ENCODE data around the gene HSPBAP1. TPM values are rescaled to one million over a fixed set of nuclear protein-coding genes. Genes with fewer than 3 reads are reported as not detected.

The HSPBAP1 gene
- total RNA-seq, 6 donors from 2014 or later = 6.8 to 36.4 (median 13.9) TPM

DNA sequence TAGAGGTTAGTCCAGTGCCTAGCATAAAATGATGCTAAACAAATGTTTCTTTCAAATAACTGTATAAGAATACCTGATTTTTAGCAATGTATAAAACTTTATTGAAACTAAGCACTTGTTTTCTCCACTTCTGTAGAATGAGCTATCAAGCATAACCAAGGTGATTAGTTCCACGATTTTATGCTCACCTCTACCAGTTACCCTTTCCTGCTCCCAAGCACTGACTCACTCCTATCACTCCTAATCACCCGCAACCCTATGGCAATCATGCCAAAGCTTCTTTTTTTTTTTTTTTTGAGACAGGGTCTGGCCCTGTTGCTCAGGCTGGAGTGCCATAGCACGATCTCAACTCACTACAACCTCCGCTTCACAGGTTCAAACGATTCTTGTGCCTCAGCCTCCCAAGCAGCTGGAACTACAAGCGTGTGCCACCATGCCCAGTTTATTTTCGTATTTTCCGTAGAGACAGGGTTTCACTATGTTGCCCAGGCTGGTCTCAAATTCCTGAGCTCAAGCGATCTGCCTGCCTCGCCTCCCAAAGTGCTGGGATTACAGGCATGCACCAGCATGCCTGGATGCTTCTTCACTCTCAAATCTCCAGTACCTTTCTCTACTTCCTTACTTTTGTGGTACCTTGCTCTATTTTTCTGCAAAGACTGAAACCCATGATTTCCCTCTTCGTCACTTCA is 3.9 kb downstream of the HSPBAP1 start:
- H3K4me3 ChIP-seq = no peak overlapping the region
- no peaks in the 10 kb centered on the region for H3K9me3 ChIP-seq
- peaks cover 0 to 10% (median 9%) of the 10 kb centered on the region in 4 donors for H3K4me1 ChIP-seq
- TF ChIP-seq POLR2AphosphoS5 (IDR thresholded peaks at IDR 0.05) = no peak
- TF ChIP-seq, protein P1, sequence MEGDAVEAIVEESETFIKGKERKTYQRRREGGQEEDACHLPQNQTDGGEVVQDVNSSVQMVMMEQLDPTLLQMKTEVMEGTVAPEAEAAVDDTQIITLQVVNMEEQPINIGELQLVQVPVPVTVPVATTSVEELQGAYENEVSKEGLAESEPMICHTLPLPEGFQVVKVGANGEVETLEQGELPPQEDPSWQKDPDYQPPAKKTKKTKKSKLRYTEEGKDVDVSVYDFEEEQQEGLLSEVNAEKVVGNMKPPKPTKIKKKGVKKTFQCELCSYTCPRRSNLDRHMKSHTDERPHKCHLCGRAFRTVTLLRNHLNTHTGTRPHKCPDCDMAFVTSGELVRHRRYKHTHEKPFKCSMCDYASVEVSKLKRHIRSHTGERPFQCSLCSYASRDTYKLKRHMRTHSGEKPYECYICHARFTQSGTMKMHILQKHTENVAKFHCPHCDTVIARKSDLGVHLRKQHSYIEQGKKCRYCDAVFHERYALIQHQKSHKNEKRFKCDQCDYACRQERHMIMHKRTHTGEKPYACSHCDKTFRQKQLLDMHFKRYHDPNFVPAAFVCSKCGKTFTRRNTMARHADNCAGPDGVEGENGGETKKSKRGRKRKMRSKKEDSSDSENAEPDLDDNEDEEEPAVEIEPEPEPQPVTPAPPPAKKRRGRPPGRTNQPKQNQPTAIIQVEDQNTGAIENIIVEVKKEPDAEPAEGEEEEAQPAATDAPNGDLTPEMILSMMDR (IDR thresholded peaks at IDR 0.05) = no peak
- TF ChIP-seq EP300 (IDR thresholded peaks at IDR 0.05) = no peak
- TF ChIP-seq POLR2A (IDR thresholded peaks at IDR 0.05) = no peak
- peaks cover 0 to 4% (median 0%) of the 10 kb centered on the region in 4 donors for H3K36me3 ChIP-seq
- ATAC-seq (ENCODE audit: low FRiP score in 2 of 2) = no peak
- DNase-seq = no peak
- no peaks in the 10 kb centered on the region for H3K27me3 ChIP-seq
- no peak overlapping the region for H3K27ac ChIP-seq
- WGBS, 2 donors = 87 to 90% methylated on average over 11 of the region's 11 CpGs

DNA sequence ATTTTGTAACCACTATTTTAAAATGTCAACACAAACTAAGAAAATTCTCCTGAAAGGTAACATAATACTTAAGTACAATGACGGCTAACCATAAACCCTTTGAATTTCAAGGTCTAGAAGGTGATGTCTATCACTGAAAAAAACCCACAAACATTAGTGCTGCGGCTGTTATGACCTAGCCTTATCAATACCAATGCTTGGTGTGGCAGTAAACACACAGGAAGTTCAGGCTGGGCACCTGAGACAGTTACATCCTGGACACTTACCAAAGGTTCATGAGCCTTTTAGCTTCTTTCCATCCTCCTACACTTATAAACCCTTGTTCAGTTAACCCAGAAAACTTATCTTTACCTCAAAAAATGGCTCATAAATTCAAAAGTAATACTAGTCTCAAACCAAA is 5.8 kb downstream of the HSPBAP1 start:
- Histone ChIP-seq H3K4me3 (no peak overlapping the region), H3K9me3 (no peaks in the 10 kb centered on the region), H3K4me1 (peaks cover 0 to 7% (median 3%) of the 10 kb centered on the region in 4 donors), H3K36me3 (peaks cover 0 to 4% (median 0%) of the 10 kb centered on the region in 4 donors), H3K27me3 (no peaks in the 10 kb centered on the region), H3K27ac (no peak overlapping the region)
- no peak for ATAC-seq (ENCODE audit: low FRiP score in 2 of 2)
- TF ChIP-seq POLR2A (IDR thresholded peaks at IDR 0.05) (no peak), POLR2AphosphoS5 (IDR thresholded peaks at IDR 0.05) (no peak), EP300 (IDR thresholded peaks at IDR 0.05) (no peak)
- TF ChIP-seq, protein P1 (IDR thresholded peaks at IDR 0.05) = no peak
- no peak for DNase-seq
- 74 to 82% methylated on average over 2 of the region's 2 CpGs for WGBS, 2 donors

DNA sequence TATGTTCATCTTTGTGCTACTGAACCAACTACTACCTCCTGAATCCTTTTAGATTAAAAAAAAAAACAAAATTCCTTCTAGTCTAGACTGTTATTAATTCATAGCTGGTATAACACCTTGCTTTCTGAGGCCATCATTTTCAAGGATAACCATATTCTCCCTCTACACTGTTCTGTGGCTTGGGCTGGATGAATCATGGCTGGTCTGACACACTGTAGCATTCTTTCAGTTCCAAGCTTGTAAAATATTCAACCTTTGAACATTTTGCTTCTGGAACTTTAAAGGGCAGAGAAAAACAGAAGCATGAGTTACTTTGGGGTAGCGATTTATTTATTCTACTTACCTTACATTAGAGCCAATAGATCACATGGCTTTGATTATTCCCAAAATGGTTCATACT is 7.6 kb downstream of the HSPBAP1 start:
- no peaks in the 10 kb centered on the region for H3K9me3 ChIP-seq
- no peak for TF ChIP-seq EP300 (IDR thresholded peaks at IDR 0.05)
- TF ChIP-seq, protein P1 (IDR thresholded peaks at IDR 0.05) = no peak
- TF ChIP-seq POLR2AphosphoS5 (IDR thresholded peaks at IDR 0.05) = no peak
- no peak for TF ChIP-seq POLR2A (IDR thresholded peaks at IDR 0.05)
- 90 to 93% methylated on average over 1 of the region's 1 CpG for WGBS, 2 donors
- H3K27me3 ChIP-seq = no peaks in the 10 kb centered on the region
- DNase-seq = no peak
- no peaks in the 10 kb centered on the region for H3K4me1 ChIP-seq
- no peak for ATAC-seq (ENCODE audit: low FRiP score in 2 of 2)
- H3K27ac ChIP-seq = no peak overlapping the region
- no peak overlapping the region for H3K4me3 ChIP-seq
- H3K36me3 ChIP-seq = peaks cover 0 to 4% (median 0%) of the 10 kb centered on the region in 4 donors

DNA sequence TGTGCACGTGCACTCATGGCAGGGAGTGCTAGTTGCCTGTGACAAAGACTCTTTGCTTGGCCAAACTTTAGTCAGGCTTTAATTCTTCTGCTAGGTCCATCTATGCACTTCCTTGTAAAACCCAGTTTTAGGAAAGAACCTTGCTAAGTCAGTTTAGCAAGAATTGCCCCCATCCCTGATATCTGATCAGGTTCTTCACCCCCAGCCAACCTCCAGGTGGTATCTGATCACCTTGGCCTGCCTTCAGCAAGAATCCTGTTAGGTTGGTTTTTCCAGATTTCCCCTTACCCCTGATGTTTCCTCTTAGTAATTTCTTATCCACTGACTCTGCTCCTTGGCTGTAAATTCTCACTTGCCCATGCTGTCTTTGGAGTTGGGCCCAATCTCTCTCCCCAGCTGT is 8.4 kb downstream of the HSPBAP1 start:
- ATAC-seq (ENCODE audit: low FRiP score in 2 of 2) (no peak), DNase-seq (no peak)
- Histone ChIP-seq H3K4me3 (no peak overlapping the region), H3K27ac (no peak overlapping the region), H3K4me1 (no peaks in the 10 kb centered on the region), H3K36me3 (peaks cover 0 to 4% (median 0%) of the 10 kb centered on the region in 4 donors), H3K27me3 (no peaks in the 10 kb centered on the region), H3K9me3 (no peaks in the 10 kb centered on the region)
- 82 to 83% methylated on average over 1 of the region's 1 CpG for WGBS, 2 donors
- TF ChIP-seq, protein P1 (IDR thresholded peaks at IDR 0.05) = no peak
- TF ChIP-seq POLR2AphosphoS5 (IDR thresholded peaks at IDR 0.05) (no peak), POLR2A (IDR thresholded peaks at IDR 0.05) (no peak), EP300 (IDR thresholded peaks at IDR 0.05) (no peak)

DNA sequence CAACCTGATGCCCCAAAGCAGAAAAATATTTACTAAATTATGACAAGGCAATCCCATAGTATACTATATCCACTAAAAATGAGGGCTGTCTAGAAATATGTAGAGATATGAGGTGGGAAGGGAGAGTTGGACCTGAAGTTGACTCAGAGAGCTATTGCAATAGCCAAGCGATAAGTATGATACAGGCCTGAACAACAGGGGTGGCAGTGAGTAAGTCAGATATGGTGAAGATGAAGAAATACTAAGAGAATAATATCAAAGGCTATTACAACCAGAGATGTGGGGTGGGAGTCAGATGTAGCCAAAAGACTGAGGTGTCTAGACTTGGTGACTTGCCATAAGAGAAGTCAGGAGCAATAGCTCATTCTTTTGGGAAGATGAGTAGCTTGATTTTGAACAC is 9.2 kb downstream of the HSPBAP1 start:
- TF ChIP-seq POLR2A (IDR thresholded peaks at IDR 0.05) (no peak), POLR2AphosphoS5 (IDR thresholded peaks at IDR 0.05) (no peak), EP300 (IDR thresholded peaks at IDR 0.05) (no peak)
- TF ChIP-seq, protein P1 (IDR thresholded peaks at IDR 0.05) = no peak
- Histone ChIP-seq H3K4me1 (no peaks in the 10 kb centered on the region), H3K27me3 (no peaks in the 10 kb centered on the region), H3K4me3 (no peak overlapping the region), H3K27ac (no peak overlapping the region), H3K36me3 (peaks cover 0 to 4% (median 0%) of the 10 kb centered on the region in 4 donors), H3K9me3 (no peaks in the 10 kb centered on the region)
- ATAC-seq (ENCODE audit: low FRiP score in 2 of 2) (no peak), DNase-seq (no peak)
- WGBS, 2 donors = 87 to 92% methylated on average over 1 of the region's 1 CpG

All from upper lobe of left lung (tissue), 6 donors.